Activated CD4-positive, alpha-beta memory T cell treated with anti-CD3 and anti-CD28 coated beads, Interleukin-2, amount 10 ng/mL, durations not matched to agents 7 days and 5 days (primary cell): ENCODE measurements around the gene GALNS. TPM values are rescaled to one million over a fixed set of nuclear protein-coding genes. Genes with fewer than 3 reads are reported as not detected.
A peak's percentile ranks its signal among the peaks of the same experiment; 100 is the strongest.
"Not testable (repeated sequence)": the region's sequence is repeated elsewhere in the genome, so short reads cannot be mapped to it uniquely, and the experiment has no call there.

ENCODE experiments used
- CTCF ChIA-PET: fragments of 350-600 bp; sonication (Branson Sonifier 250); formaldehyde crosslinking; loops from one replicate; lab custom pipeline; 2021; ENCODE audit warnings: antibody characterized with exemption, inconsistent platforms; lab: Charles Lee
- POLR2A ChIA-PET: fragments of 350-600 bp; sonication (Branson Sonifier 250); formaldehyde crosslinking; loops from one replicate; lab custom pipeline; 2021; ENCODE audit warnings: antibody characterized with exemption; lab: Charles Lee
- DNase-seq: peaks from one replicate; pipeline ENCODE4 v3.0.0-alpha.2; 2020
- H3K27ac Mint-ChIP-seq: one replicate; pipeline ENCODE4 v1.8.0; 2021; ENCODE audit warnings: mild to moderate bottlenecking, mixed read lengths
- H3K27me3 Mint-ChIP-seq: one replicate; pipeline ENCODE4 v1.8.0; 2021; ENCODE audit warnings: mixed read lengths
- H3K36me3 Mint-ChIP-seq: one replicate; pipeline ENCODE4 v1.8.0; 2021; ENCODE audit warnings: low read depth, mixed read lengths
- H3K4me1 Mint-ChIP-seq: one replicate; pipeline ENCODE4 v1.8.0; 2021; ENCODE audit warnings: mixed read lengths
- H3K4me3 Mint-ChIP-seq: one replicate; pipeline ENCODE4 v1.8.0; 2021; ENCODE audit warnings: mild to moderate bottlenecking, mixed read lengths
- H3K9me3 Mint-ChIP-seq: one replicate; pipeline ENCODE4 v1.8.0; 2021; ENCODE audit warnings: mixed read lengths
- total RNA-seq, 2 experiments: library from RNA; stranded (reverse); gene quantifications; one replicate each; pipeline ENCODE4 v1.2.3, GENCODE V29; 2021

Gene GALNS
- total RNA-seq, 2 experiments from 2014 or later, result 35.2 to 38.2 TPM

GRCh38 chr16:88780142-88781062 is 76.3 kb downstream of the GALNS start:
- ChIA-PET CTCF (interaction anchor here (1.4 to 6.1 kb wide), 13 partner anchors 20 to 210 kb away, joined by 3 to 62 read pairs (median 9); partner anchors contain the start of genes APRT, GALNS, TRAPPC2L and ZC3H18), POLR2A (interaction anchor here (0.7 to 10.0 kb wide), 19 partner anchors 8 to 781 kb away, joined by 3 to 249 read pairs (median 10); partner anchors contain the start of genes APRT, CDH15, CDT1 and CTU2)
- Mint-ChIP-seq H3K4me3 (peak overlapping the region; percentile 94), H3K36me3 (peaks cover 34% of the 10 kb centered on the region), H3K27ac (peak overlapping the region; percentile 97), H3K9me3 (no peaks in the 10 kb centered on the region), H3K27me3 (no peaks in the 10 kb centered on the region), H3K4me1 (peaks cover 60% of the 10 kb centered on the region)
- DNase-seq, result no peak

DNA sequence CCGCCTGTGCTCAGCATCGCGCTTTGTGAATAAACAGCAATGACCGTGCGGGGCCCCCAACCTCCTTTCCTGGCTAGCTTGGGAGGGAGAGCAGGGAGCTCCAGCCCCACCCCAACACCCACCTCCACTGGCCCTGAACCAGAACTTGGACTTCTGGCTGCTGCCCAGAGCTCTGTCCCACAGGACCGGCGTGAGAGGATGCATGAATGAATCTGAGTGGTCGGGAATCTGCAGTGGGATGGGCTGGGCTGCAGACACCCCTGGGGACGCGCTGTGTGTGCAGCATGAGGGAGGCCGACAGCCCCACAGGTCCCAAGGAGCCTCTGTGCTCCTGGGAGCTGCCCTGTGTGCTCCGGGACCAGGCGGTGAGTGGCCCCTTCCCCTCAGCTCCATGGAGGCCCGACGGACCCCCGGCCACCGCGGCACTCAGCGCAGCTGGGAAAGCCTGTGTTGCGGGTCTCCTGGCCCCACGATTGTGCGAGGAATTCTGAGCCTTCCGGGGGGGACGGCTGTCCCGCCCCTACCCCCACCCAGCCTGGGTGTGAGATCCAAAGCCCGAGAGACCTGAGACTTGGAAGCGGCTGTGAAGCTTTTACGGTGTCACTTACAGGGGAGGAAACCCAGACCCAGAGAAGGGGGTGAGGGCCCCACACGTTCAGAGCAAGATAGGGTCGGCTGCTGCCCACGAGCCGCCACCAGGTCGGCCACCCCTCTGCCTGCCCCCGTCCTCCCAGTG is 77.2 kb downstream of the GALNS start:
- peaks cover 34% of the 10 kb centered on the region for H3K36me3 Mint-ChIP-seq
- H3K4me1 Mint-ChIP-seq, result peaks cover 63% of the 10 kb centered on the region
- CTCF ChIA-PET, result interaction anchor here (1.4 to 6.1 kb wide), 11 partner anchors 20 to 209 kb away, joined by 3 to 62 read pairs (median 12); partner anchors contain the start of genes APRT, GALNS, TRAPPC2L and ZC3H18
- POLR2A ChIA-PET, result interaction anchor here (0.7 to 10.0 kb wide), 6 partner anchors 9 to 782 kb away, joined by 3 to 249 read pairs (median 11); partner anchors contain the start of genes APRT and CDT1
- DNase-seq, result no peak
- H3K27ac Mint-ChIP-seq, result peak overlapping the region; percentile 97
- H3K9me3 Mint-ChIP-seq, result no peaks in the 10 kb centered on the region
- no peaks in the 10 kb centered on the region for H3K27me3 Mint-ChIP-seq
- H3K4me3 Mint-ChIP-seq, result peak overlapping the region; percentile 94

GRCh38 chr16:88778541-88779065 is 78.1 kb downstream of the GALNS start:
- Mint-ChIP-seq H3K36me3 (peaks cover 33% of the 10 kb centered on the region), H3K9me3 (no peaks in the 10 kb centered on the region), H3K27me3 (no peaks in the 10 kb centered on the region), H3K4me1 (peaks cover 71% of the 10 kb centered on the region), H3K4me3 (no peak overlapping the region), H3K27ac (peak overlapping the region; percentile 62)
- POLR2A ChIA-PET, result interaction anchor here (1.6 kb wide), 1 partner anchor 8 kb away, joined by 4 read pairs; no protein-coding TSS in a partner anchor
- CTCF ChIA-PET, result interaction anchor here (1.0 to 6.1 kb wide), 2 partner anchors 36 to 42 kb away, joined by 3 to 62 read pairs; no protein-coding TSS in a partner anchor
- no peak for DNase-seq

DNA sequence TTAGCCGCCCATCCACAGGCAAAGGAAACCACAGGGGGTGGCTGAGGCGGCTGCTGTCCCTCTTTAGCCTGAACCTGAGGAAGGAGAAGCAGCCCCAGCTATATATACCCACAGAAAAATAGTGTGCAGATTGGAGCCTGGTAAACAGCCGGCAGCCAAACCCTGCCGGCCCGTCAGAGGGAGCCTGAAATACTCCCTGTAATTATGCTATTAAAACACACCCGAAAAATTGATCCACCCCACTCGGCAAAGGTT is 78.5 kb downstream of the GALNS start:
- H3K4me3 Mint-ChIP-seq, result no peak overlapping the region
- peaks cover 29% of the 10 kb centered on the region for H3K36me3 Mint-ChIP-seq
- CTCF ChIA-PET, result interaction anchor here (1.0 kb wide), 1 partner anchor 35 kb away, joined by 3 read pairs; no protein-coding TSS in a partner anchor
- POLR2A ChIA-PET, result no interaction called here
- H3K9me3 Mint-ChIP-seq, result no peaks in the 10 kb centered on the region
- DNase-seq, result no peak
- peak overlapping the region; percentile 62 for H3K27ac Mint-ChIP-seq
- peaks cover 69% of the 10 kb centered on the region for H3K4me1 Mint-ChIP-seq
- H3K27me3 Mint-ChIP-seq, result no peaks in the 10 kb centered on the region

GRCh38 chr16:88777471-88778270 is 79.1 kb downstream of the GALNS start:
- ChIA-PET CTCF (interaction anchor here (1.0 kb wide), 1 partner anchor 35 kb away, joined by 3 read pairs; no protein-coding TSS in a partner anchor), POLR2A (no interaction called here)
- Mint-ChIP-seq H3K36me3 (peaks cover 23% of the 10 kb centered on the region), H3K9me3 (no peaks in the 10 kb centered on the region), H3K27me3 (no peaks in the 10 kb centered on the region), H3K27ac (peak overlapping the region; percentile 62), H3K4me1 (peaks cover 65% of the 10 kb centered on the region), H3K4me3 (no peak overlapping the region)
- no peak for DNase-seq

- peaks cover 21% of the 10 kb centered on the region for H3K36me3 Mint-ChIP-seq
- no peaks in the 10 kb centered on the region for H3K27me3 Mint-ChIP-seq
- no peak overlapping the region for H3K27ac Mint-ChIP-seq
- DNase-seq, result no peak
- ChIA-PET CTCF (no interaction called here), POLR2A (no interaction called here)
- H3K4me1 Mint-ChIP-seq, result peaks cover 54% of the 10 kb centered on the region
- no peaks in the 10 kb centered on the region for H3K9me3 Mint-ChIP-seq
- H3K4me3 Mint-ChIP-seq, result no peak overlapping the region
Observed at GRCh38 chr16:88775825-88776224, 80.9 kb downstream of the GALNS start.

DNA sequence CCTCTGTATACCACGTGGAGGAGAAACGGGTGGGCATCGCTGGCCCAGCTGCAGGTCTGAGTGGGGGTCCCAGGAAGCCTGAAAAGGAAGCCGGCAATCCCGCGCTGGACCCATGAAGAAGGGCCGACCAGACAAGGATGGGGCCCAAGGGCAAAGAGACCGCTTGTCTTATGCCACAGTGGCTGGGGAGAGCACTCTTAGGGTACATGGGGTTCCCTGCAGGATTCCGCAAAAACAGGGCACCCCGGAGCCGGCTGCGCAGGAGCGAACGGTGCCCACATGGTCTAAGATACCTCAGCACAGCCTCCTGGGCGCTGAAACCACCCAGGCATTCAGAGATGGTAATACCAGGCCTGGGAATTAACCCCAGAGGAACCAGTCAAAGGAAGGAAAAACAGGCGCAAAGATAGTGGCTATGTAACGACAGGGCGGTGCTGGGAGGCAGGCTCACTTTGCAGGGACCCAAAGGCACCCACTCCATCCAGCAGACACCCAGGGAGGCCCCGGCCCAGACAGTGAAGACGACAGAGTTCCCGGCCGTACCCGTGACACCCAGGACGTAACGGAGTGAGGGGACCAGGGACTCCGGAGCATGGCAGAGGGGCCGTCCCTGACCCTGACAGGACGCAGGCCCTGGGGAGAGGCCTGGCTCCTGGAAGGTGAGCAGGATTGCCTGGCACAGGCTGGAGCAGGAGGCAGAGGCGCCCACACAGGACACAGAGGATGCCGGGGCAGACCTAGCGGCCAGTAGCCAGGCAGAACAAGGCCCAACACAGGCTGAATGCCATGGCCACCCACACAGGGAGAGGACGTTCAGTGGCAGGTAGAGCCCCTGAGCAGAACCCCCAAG is 82.0 kb downstream of the GALNS start:
- ChIA-PET POLR2A (interaction anchor here (0.9 kb wide), 1 partner anchor 36 kb away, joined by 4 read pairs; no protein-coding TSS in a partner anchor), CTCF (no interaction called here)
- Mint-ChIP-seq H3K4me3 (no peak overlapping the region), H3K4me1 (peaks cover 47% of the 10 kb centered on the region), H3K27ac (no peak overlapping the region), H3K27me3 (no peaks in the 10 kb centered on the region), H3K36me3 (peaks cover 21% of the 10 kb centered on the region), H3K9me3 (no peaks in the 10 kb centered on the region)
- DNase-seq, result no peak

DNA sequence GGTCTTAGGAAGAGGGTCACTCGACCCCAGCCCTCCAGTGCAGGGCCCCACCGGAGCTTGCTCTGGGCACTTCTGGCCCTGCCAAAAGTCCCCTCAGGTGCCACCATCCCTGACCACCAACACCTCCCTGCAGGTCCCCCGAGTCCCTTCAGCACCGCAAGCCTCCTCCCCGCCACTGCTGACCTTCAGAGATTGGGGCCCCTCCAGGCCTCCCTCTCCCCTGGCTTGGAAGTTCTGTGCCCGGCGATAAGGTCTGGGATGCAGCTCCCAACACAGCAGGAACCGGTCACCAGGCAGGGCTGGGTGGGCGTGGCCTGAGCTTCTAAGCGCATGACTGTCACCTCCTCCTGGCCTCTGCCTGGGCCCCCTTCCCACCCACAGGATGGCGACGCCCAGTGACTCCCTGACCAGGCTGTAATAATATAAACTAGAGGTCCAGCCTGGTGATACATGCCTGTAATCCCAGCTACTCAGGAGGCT is 82.9 kb downstream of the GALNS start:
- peaks cover 47% of the 10 kb centered on the region for H3K4me1 Mint-ChIP-seq
- H3K4me3 Mint-ChIP-seq, result no peak overlapping the region
- DNase-seq, result no peak
- H3K9me3 Mint-ChIP-seq, result no peaks in the 10 kb centered on the region
- no peaks in the 10 kb centered on the region for H3K27me3 Mint-ChIP-seq
- POLR2A ChIA-PET, result interaction anchor here (0.9 to 2.6 kb wide), 2 partner anchors 8 to 37 kb away, joined by 4 to 8 read pairs; no protein-coding TSS in a partner anchor
- peak overlapping the region; percentile 35 for H3K27ac Mint-ChIP-seq
- CTCF ChIA-PET, result no interaction called here
- peaks cover 19% of the 10 kb centered on the region for H3K36me3 Mint-ChIP-seq

- CTCF ChIA-PET, result interaction anchor here (1.2 to 1.6 kb wide), 2 partner anchors 26 to 36 kb away, joined by 4 read pairs; no protein-coding TSS in a partner anchor
Observed at GRCh38 chr16:88772871-88773811, 83.6 kb downstream of the GALNS start.

GRCh38 chr16:88771781-88772180 is 85.0 kb downstream of the GALNS start:
- H3K4me3 Mint-ChIP-seq, H3K9me3 Mint-ChIP-seq, H3K27ac Mint-ChIP-seq, CTCF ChIA-PET, DNase-seq, H3K27me3 Mint-ChIP-seq: not testable (repeated sequence)
- peaks cover 11% of the 10 kb centered on the region for H3K36me3 Mint-ChIP-seq
- POLR2A ChIA-PET, result interaction anchor here (1.3 to 2.6 kb wide), 2 partner anchors 9 to 10 kb away, joined by 5 to 8 read pairs; no protein-coding TSS in a partner anchor
- peaks cover 42% of the 10 kb centered on the region for H3K4me1 Mint-ChIP-seq

More at GRCh38 chr16:88772871-88773811, 83.6 kb downstream of the GALNS start:
- no peak for DNase-seq
- no peak overlapping the region for H3K27ac Mint-ChIP-seq
- H3K4me3 Mint-ChIP-seq, result no peak overlapping the region
- H3K36me3 Mint-ChIP-seq, result peaks cover 15% of the 10 kb centered on the region
- H3K27me3 Mint-ChIP-seq, result no peaks in the 10 kb centered on the region
- POLR2A ChIA-PET, result interaction anchor here (0.6 to 2.6 kb wide), 5 partner anchors 7 to 123 kb away, joined by 3 to 8 read pairs (median 4); partner anchors contain the start of genes CDT1 and CYBA
- no peaks in the 10 kb centered on the region for H3K9me3 Mint-ChIP-seq
- peaks cover 41% of the 10 kb centered on the region for H3K4me1 Mint-ChIP-seq
